Astrocyte of the cerebellum (primary cell): Measurements from ENCODE around the gene SNX11.

Source experiments
- DNase-seq: peaks from one replicate; pipeline ENCODE4 v3.0.0-alpha.2; 2011; ENCODE audit warnings: low read depth
- H3K4me3 ChIP-seq: 2 replicates; pipeline ENCODE4 v1.5.1; 2011; ENCODE audit warnings: mild to moderate bottlenecking, low read depth, low read length, moderate library complexity
- CTCF ChIP-seq: IDR thresholded peaks from 2 replicates; pipeline ENCODE4 v1.5.1; 2012; ENCODE audit warnings: low read length, low read depth, moderate library complexity, mild to moderate bottlenecking; ENCODE audit errors: missing control alignments
- in situ Hi-C: cut with HindIII; loops from 2 replicates; pipeline ENCODE4 v1.10.0; 2017; ENCODE audit warnings: low sequenced_read_pairs

SNX11 gene

GRCh38 chr17:48110761-48111160 is 3.2 kb downstream of the SNX11 start:
- DNase-seq = no peak
- TF ChIP-seq CTCF = no peak
- in situ Hi-C loops = no loop called here
- no peak overlapping the region for H3K4me3 ChIP-seq

- DNase-seq = no peak
- in situ Hi-C loops = no loop called here
- H3K4me3 ChIP-seq = no peak overlapping the region
- no peak for TF ChIP-seq CTCF
Measured at GRCh38 chr17:48111937-48112241, 4.3 kb downstream of the SNX11 start.

- in situ Hi-C loops = no loop called here
- H3K4me3 ChIP-seq = no peak overlapping the region
- TF ChIP-seq CTCF = no peak
- DNase-seq = no peak
Measured at GRCh38 chr17:48113201-48113676, 5.7 kb downstream of the SNX11 start.

- in situ Hi-C loops = no loop called here
- no peak for DNase-seq
- no peak overlapping the region for H3K4me3 ChIP-seq
- TF ChIP-seq CTCF = no peak
Measured at GRCh38 chr17:48121923-48122664, 14.5 kb downstream of the SNX11 start.

GRCh38 chr17:48122665-48123045 is 15.1 kb downstream of the SNX11 start:
- in situ Hi-C loops = no loop called here
- no peak for DNase-seq
- TF ChIP-seq CTCF = no peak
- no peak overlapping the region for H3K4me3 ChIP-seq

- in situ Hi-C loops = no loop called here
- no peak overlapping the region for H3K4me3 ChIP-seq
- DNase-seq = no peak
- TF ChIP-seq CTCF = no peak
Measured at GRCh38 chr17:48123111-48123510, 15.5 kb downstream of the SNX11 start.
